RWPE2 (cell line): ENCODE results near the gene LCN10.

Experiments used
- ATAC-seq: fragments of 200-7000 bp; cut with Tn5 transposase; 3 replicates; pipeline ENCODE4 v1.9.1; 2021; ENCODE audit warnings: low read depth
- DNase-seq: peaks from one replicate; pipeline ENCODE4 v3.0.0-alpha.2; 2020; ENCODE audit warnings: low spot score
- H3K27ac ChIP-seq: fragments of 450-650 bp; 2 replicates; pipeline ENCODE4 v1.5.1; 2017; ENCODE audit warnings: mild to moderate bottlenecking; ENCODE audit not compliant: poor library complexity, severe bottlenecking
- H3K27me3 ChIP-seq: fragments of 250-450 bp; sonication (Bioruptor Pico); 2 replicates; pipeline ENCODE4 v1.5.1; 2021; ENCODE audit warnings: mild to moderate bottlenecking, moderate library complexity; ENCODE audit not compliant: insufficient read depth, poor library complexity, severe bottlenecking
- H3K36me3 ChIP-seq: fragments of 250-450 bp; sonication (Bioruptor Pico); 2 replicates; pipeline ENCODE4 v1.5.1; 2020; ENCODE audit warnings: low read depth, mild to moderate bottlenecking, moderate library complexity
- H3K4me1 ChIP-seq: fragments of 250-450 bp; sonication (Bioruptor Pico); 2 replicates; pipeline ENCODE4 v1.5.1; 2021; ENCODE audit warnings: mild to moderate bottlenecking, moderate library complexity; ENCODE audit not compliant: insufficient read depth, poor library complexity, severe bottlenecking
- H3K4me3 ChIP-seq: fragments of 250-450 bp; sonication (Bioruptor Pico); 2 replicates; pipeline ENCODE4 v1.5.1; 2021; ENCODE audit warnings: mild to moderate bottlenecking, moderate library complexity; ENCODE audit not compliant: severe bottlenecking
- H3K9me3 ChIP-seq: fragments of 250-450 bp; sonication (Bioruptor Pico); 2 replicates; pipeline ENCODE4 v1.5.1; 2021; ENCODE audit warnings: mild to moderate bottlenecking, moderate library complexity; ENCODE audit not compliant: severe bottlenecking
- CTCF ChIP-seq: fragments of 450-650 bp; IDR thresholded peaks from one replicate; pipeline ENCODE4 v1.5.1; 2017; ENCODE audit warnings: mild to moderate bottlenecking, moderate library complexity; ENCODE audit not compliant: poor library complexity, severe bottlenecking

LCN10 gene

GRCh38 chr9:136784249-136784996 lies 41.7 kb upstream of the LCN10 start:
- DNase-seq (no peak), ATAC-seq (no peak)
- peaks cover 3% of the 10 kb centered on the region for H3K4me1 ChIP-seq
- H3K36me3 ChIP-seq: no peaks in the 10 kb centered on the region
- H3K9me3 ChIP-seq: no peaks in the 10 kb centered on the region
- H3K27me3 ChIP-seq: no peaks in the 10 kb centered on the region
- TF ChIP-seq CTCF: peak; percentile 75
- H3K4me3 ChIP-seq: no peak overlapping the region
- H3K27ac ChIP-seq: no peak overlapping the region

DNA sequence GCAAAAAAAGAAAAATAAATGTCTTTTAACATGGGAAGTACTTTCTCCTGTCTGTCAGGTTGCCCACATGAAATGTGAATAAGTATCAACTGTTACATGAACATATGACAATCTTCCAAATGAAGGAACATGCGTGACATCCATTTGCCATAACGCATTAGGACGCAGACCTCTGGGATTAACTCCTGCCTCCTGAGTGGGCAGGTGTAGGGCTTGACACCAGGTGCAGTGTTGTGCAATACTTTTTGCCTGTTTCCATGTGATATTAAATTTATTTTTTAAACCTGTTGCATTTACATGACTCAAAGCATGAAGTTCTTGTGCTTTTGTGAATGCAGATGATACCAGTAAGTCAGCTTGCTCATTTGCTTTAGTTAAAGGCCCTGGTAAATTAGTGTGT lies 39.7 kb upstream of the LCN10 start:
- ATAC-seq (no peak), DNase-seq (no peak)
- H3K4me1 ChIP-seq: no peaks in the 10 kb centered on the region
- H3K36me3 ChIP-seq: no peaks in the 10 kb centered on the region
- H3K4me3 ChIP-seq: no peak overlapping the region
- peaks cover 3% of the 10 kb centered on the region for H3K27me3 ChIP-seq
- no peaks in the 10 kb centered on the region for H3K9me3 ChIP-seq
- no peak for TF ChIP-seq CTCF
- H3K27ac ChIP-seq: no peak overlapping the region

DNA sequence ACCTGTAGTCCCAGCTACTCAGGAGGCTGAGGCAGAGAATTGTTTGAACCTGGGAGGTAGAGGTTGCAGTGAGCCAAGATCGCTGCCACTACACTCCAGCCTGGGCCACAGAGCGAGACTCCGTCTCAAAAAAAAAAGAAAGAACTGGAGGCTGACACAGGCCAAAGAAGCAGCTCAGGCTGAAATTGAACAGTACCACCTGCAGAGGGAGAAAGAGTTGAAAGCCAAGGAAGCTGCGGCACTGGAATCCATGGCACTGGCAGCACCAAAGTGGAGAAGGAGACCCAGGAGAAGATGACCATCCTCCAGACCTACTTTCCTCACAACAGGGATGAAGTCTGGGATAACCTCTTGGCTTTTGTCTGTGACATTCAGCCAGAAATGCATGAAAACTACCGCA lies 37.1 kb upstream of the LCN10 start:
- ATAC-seq: no peak
- H3K27ac ChIP-seq: no peak overlapping the region
- H3K36me3 ChIP-seq: no peaks in the 10 kb centered on the region
- TF ChIP-seq CTCF: no peak
- no peak overlapping the region for H3K4me3 ChIP-seq
- H3K27me3 ChIP-seq: peaks cover 3% of the 10 kb centered on the region
- no peaks in the 10 kb centered on the region for H3K4me1 ChIP-seq
- DNase-seq: no peak
- no peaks in the 10 kb centered on the region for H3K9me3 ChIP-seq

DNA sequence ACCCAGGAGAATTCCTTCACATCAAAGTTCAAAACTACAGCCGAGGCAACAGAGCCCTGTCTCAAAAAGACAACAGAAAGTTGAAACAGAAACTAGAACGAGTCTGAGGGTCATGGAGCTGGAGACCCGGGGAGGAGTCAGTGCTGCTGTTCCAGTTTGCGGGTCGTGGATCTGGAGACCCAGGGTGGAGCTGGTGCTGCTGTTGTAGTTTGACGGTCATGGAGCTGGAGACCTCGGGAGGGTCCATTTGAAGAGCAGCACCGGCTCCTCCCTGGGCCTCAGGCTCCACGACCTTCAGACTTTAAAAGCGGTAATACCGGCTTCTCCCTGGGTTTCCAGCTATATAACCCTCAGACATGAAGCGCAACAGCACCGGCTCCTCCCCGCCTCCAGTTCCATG lies 34.6 kb upstream of the LCN10 start:
- H3K4me3 ChIP-seq: no peak overlapping the region
- H3K9me3 ChIP-seq: no peaks in the 10 kb centered on the region
- H3K36me3 ChIP-seq: no peaks in the 10 kb centered on the region
- ATAC-seq (no peak), DNase-seq (no peak)
- H3K4me1 ChIP-seq: no peaks in the 10 kb centered on the region
- peaks cover 3% of the 10 kb centered on the region for H3K27me3 ChIP-seq
- H3K27ac ChIP-seq: no peak overlapping the region
- TF ChIP-seq CTCF: no peak

GRCh38 chr9:136776947-136777346 lies 34.2 kb upstream of the LCN10 start:
- H3K4me3 ChIP-seq: no peak overlapping the region
- TF ChIP-seq CTCF: no peak
- no peak overlapping the region for H3K27ac ChIP-seq
- H3K9me3 ChIP-seq: no peaks in the 10 kb centered on the region
- DNase-seq: no peak
- no peaks in the 10 kb centered on the region for H3K4me1 ChIP-seq
- H3K36me3 ChIP-seq: no peaks in the 10 kb centered on the region
- peaks cover 3% of the 10 kb centered on the region for H3K27me3 ChIP-seq
- no peak for ATAC-seq
